Progenitor cell of endocrine pancreas (in vitro differentiated cells): ENCODE data around the gene PNRC1. TPM values are rescaled to one million over a fixed set of nuclear protein-coding genes. Genes with fewer than 3 reads are reported as not detected.
"Not testable (repeated sequence)": the region's sequence is repeated elsewhere in the genome, so short reads cannot be mapped to it uniquely, and the experiment has no call there.

Experiments
- DNase-seq: peaks from one replicate; pipeline ENCODE4 v3.0.0; 2021; ENCODE audit warnings: low spot score; ENCODE audit not compliant: unreplicated experiment
- H3K27ac Mint-ChIP-seq: 2 replicates; pipeline ENCODE4 v1.8.0; 2021; ENCODE audit warnings: mild to moderate bottlenecking, moderate library complexity, mixed read lengths
- H3K27me3 Mint-ChIP-seq: 2 replicates; pipeline ENCODE4 v1.8.0; 2021; ENCODE audit warnings: mixed read lengths
- H3K36me3 Mint-ChIP-seq: 2 replicates; pipeline ENCODE4 v1.8.0; 2022; ENCODE audit warnings: mixed read lengths; ENCODE audit not compliant: insufficient read depth
- H3K4me1 Mint-ChIP-seq: 2 replicates; pipeline ENCODE4 v1.8.0; 2021; ENCODE audit warnings: low read depth, mixed read lengths
- H3K4me3 Mint-ChIP-seq: 2 replicates; pipeline ENCODE4 v1.8.0; 2021; ENCODE audit warnings: low read depth, mild to moderate bottlenecking, moderate library complexity, mixed read lengths
- H3K9me3 Mint-ChIP-seq: 2 replicates; pipeline ENCODE4 v1.8.0; 2021; ENCODE audit warnings: low read depth, mixed read lengths
- CTCF ChIP-seq: fragments of 200-600 bp; sonication (generic); IDR thresholded peaks from one replicate; pipeline ENCODE4 v1.5.0; 2021; ENCODE audit warnings: antibody characterized with exemption, mild to moderate bottlenecking; ENCODE audit not compliant: unreplicated experiment
- total RNA-seq: library from RNA; stranded (reverse); gene quantifications from 2 replicates; pipeline ENCODE4 v1.2.1, GENCODE V29; 2021

PNRC1 gene
- total RNA-seq, 1 donor from 2014 or later: 212 TPM

GRCh38 chr6:89120371-89120770 lies 39.8 kb downstream of the PNRC1 start:
- Mint-ChIP-seq H3K4me3 (no peak overlapping the region), H3K4me1 (peaks cover 6% of the 10 kb centered on the region), H3K27ac (no peak overlapping the region), H3K9me3 (no peaks in the 10 kb centered on the region), H3K36me3 (no peaks in the 10 kb centered on the region), H3K27me3 (no peaks in the 10 kb centered on the region)
- no peak for DNase-seq
- TF ChIP-seq CTCF: no peak

DNA sequence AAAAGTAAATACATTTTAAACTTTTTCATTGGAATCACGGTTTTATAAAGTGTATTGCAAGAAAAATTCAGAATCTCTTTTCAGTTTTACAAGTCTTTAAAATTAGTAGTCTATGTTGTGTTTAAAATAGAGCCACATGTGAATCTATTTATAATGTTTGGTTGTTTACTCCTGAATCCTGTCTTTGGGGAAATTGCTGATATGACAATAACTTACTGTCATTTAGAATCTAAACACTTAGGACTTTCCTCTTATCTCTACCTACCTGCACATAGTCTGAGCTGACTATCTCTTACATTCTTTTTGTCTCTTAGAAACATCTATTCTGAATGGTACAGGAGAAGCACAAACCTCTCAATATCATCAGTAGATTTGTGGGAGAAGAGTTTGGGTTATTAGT lies 41.4 kb downstream of the PNRC1 start:
- Mint-ChIP-seq H3K9me3 (no peaks in the 10 kb centered on the region), H3K36me3 (peaks cover under 1% of the 10 kb centered on the region), H3K27ac (no peak overlapping the region), H3K4me1 (peaks cover 4% of the 10 kb centered on the region), H3K4me3 (no peak overlapping the region), H3K27me3 (no peaks in the 10 kb centered on the region)
- no peak for DNase-seq
- no peak for TF ChIP-seq CTCF

- H3K4me1 Mint-ChIP-seq: peaks cover 2% of the 10 kb centered on the region
Observed at GRCh38 chr6:89122625-89123024, 42.1 kb downstream of the PNRC1 start.

DNA sequence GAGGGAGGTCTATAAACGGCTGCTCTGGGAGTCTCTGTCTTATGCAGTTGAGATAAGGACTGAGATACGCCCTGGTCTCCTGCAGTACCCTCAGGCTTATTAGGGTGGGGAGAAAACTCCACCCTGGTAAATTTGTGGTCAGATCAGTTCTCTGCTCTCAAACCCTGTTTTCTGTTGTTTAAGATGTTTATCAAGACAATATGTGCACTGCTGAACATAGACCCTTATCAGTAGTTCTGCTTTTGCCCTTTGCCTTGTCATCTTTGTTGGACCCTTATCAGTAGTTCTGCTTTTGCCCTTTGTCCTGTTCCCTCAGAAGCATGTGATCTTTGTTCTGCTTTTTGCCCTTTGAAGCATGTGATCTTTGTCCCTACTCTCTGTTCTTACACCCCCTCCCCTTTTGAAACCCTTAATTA lies 47.7 kb downstream of the PNRC1 start:
- not testable (repeated sequence) for H3K4me3 Mint-ChIP-seq, DNase-seq, H3K4me1 Mint-ChIP-seq, H3K27ac Mint-ChIP-seq, H3K9me3 Mint-ChIP-seq, H3K27me3 Mint-ChIP-seq
- peaks cover 14% of the 10 kb centered on the region for H3K36me3 Mint-ChIP-seq

More at GRCh38 chr6:89122625-89123024, 42.1 kb downstream of the PNRC1 start:
- H3K36me3 Mint-ChIP-seq: peaks cover 1% of the 10 kb centered on the region
- H3K9me3 Mint-ChIP-seq: no peaks in the 10 kb centered on the region
- no peaks in the 10 kb centered on the region for H3K27me3 Mint-ChIP-seq
- no peak overlapping the region for H3K4me3 Mint-ChIP-seq
- no peak for DNase-seq
- TF ChIP-seq CTCF: peak; percentile 60
- no peak overlapping the region for H3K27ac Mint-ChIP-seq

DNA sequence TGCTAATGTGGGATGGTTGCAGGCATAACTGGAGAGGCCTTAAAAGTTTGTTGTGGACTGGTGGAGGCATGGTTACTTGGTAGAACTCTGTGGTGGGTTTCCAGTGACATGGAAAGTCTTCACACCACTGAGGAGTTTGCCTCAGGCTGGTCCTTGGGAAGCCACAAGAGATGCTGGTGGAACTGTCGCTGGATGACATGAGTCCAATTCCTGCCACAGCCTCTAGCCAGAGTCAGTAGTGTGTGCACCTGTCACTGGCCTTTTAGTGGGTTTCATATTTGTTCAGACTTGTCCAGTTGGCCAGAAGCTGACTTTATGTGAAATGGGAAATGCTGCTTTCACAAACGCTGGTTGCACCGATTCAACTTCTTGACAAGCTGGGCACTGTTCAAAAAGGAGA lies 51.0 kb downstream of the PNRC1 start:
- no peak for DNase-seq
- H3K36me3 Mint-ChIP-seq: peaks cover 21% of the 10 kb centered on the region
- peaks cover 2% of the 10 kb centered on the region for H3K4me1 Mint-ChIP-seq
- H3K4me3 Mint-ChIP-seq: no peak overlapping the region
- H3K27me3 Mint-ChIP-seq: no peaks in the 10 kb centered on the region
- TF ChIP-seq CTCF: no peak
- H3K27ac Mint-ChIP-seq: no peak overlapping the region
- H3K9me3 Mint-ChIP-seq: peaks cover 16% of the 10 kb centered on the region

DNA sequence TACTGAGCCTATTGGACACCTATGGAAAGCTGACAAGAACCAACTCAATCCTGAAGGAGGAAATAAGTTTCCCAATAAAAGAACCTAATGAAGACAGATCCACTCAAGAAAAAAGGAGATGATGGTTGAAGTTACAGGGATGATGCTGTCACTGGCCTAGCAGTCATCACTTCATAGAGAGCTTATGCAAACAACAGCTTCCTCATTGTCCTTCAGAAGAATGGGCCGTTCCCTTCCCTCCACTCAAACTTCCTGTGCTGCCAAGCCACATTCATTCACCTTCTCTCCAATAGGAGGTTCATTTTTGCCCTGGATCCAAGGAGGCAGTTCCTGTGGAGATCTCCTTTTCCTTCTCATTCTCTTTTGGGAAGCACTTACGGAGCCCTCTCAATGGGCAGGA lies 51.5 kb downstream of the PNRC1 start:
- DNase-seq: no peak
- Mint-ChIP-seq H3K9me3 (peaks cover 16% of the 10 kb centered on the region), H3K4me1 (peaks cover 2% of the 10 kb centered on the region), H3K36me3 (peaks cover 20% of the 10 kb centered on the region), H3K27ac (no peak overlapping the region), H3K4me3 (no peak overlapping the region), H3K27me3 (no peaks in the 10 kb centered on the region)
- no peak for TF ChIP-seq CTCF
